HFFc6 (cell line): ENCODE data around the gene ADGRG6. TPM values are rescaled to one million over a fixed set of nuclear protein-coding genes. Genes with fewer than 3 reads are reported as not detected.

ENCODE experiments used
- DNase-seq: peaks from one replicate; pipeline ENCODE4 v3.0.0-alpha.2; 2018
- H3K27ac Mint-ChIP-seq: 2 replicates; pipeline ENCODE4 v1.8.0; 2020; ENCODE audit warnings: mild to moderate bottlenecking, mixed read lengths
- H3K27me3 Mint-ChIP-seq: 2 replicates; pipeline ENCODE4 v1.8.0; 2021; ENCODE audit warnings: mild to moderate bottlenecking, moderate library complexity, mixed read lengths; ENCODE audit not compliant: insufficient read depth
- H3K36me3 Mint-ChIP-seq: 2 replicates; pipeline ENCODE4 v1.8.0; 2021; ENCODE audit warnings: low read depth, mixed read lengths
- H3K4me1 Mint-ChIP-seq: 2 replicates; pipeline ENCODE4 v1.8.0; 2020; ENCODE audit warnings: low read depth, mixed read lengths
- H3K4me3 Mint-ChIP-seq: 2 replicates; pipeline ENCODE4 v1.8.0; 2020; ENCODE audit warnings: mild to moderate bottlenecking, moderate library complexity, mixed read lengths
- H3K9me3 Mint-ChIP-seq: 2 replicates; pipeline ENCODE4 v1.8.0; 2020; ENCODE audit warnings: mild to moderate bottlenecking, mixed read lengths
- CTCF ChIP-seq: fragments of 200-600 bp; sonication (generic); IDR thresholded peaks from 2 replicates; pipeline ENCODE4 v1.5.0; 2021; ENCODE audit warnings: antibody characterized with exemption, mild to moderate bottlenecking
- total RNA-seq, 6 experiments: library from RNA; stranded (reverse); fragmentation: NEBNext Ultra II Directional; extraction: Animal tissue kit (Norgen Biotek cat#: 25700); gene quantifications; 2 replicates in 1 of 6; 3 replicates in 5 of 6; pipeline ENCODE4 v1.2.3, GENCODE V29; 2021

ADGRG6 gene
- total RNA-seq, 6 experiments from 2014 or later, result 27.4 to 73.2 (median 29.7) TPM

GRCh38 chr6:142429195-142429594 is 127.4 kb downstream of the ADGRG6 start:
- no peak for DNase-seq
- Mint-ChIP-seq H3K27me3 (no peaks in the 10 kb centered on the region), H3K9me3 (peaks cover 8% of the 10 kb centered on the region), H3K36me3 (peaks cover 38% of the 10 kb centered on the region), H3K4me1 (no peaks in the 10 kb centered on the region), H3K27ac (no peak overlapping the region), H3K4me3 (no peak overlapping the region)
- TF ChIP-seq CTCF, result no peak

GRCh38 chr6:142433419-142433818 is 131.6 kb downstream of the ADGRG6 start:
- no peak for TF ChIP-seq CTCF
- Mint-ChIP-seq H3K4me1 (no peaks in the 10 kb centered on the region), H3K4me3 (no peak overlapping the region), H3K9me3 (peaks cover 2% of the 10 kb centered on the region; the same call in 1 of the 2 replicates), H3K27ac (no peak overlapping the region), H3K27me3 (no peaks in the 10 kb centered on the region; the same call in 1 of the 2 replicates), H3K36me3 (peaks cover 14% of the 10 kb centered on the region)
- DNase-seq, result no peak

DNA sequence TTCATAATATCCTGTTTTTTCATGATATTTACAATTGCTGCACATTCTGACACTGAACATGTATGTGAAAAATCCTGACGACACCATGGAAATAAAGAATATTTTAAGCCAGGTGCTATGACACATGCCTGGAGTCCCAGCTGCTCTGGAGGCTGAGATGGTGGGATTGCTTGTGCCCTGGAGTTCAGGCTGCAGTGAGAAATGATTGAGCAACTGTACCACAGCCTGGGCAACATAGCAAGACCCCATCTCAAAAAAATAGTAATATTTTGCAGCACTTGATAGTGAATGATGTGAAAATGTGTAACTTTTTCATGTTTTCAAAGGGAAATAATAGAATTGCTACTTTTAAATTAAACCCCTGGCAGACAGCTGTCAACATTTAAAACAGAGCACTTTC is 137.1 kb downstream of the ADGRG6 start:
- Mint-ChIP-seq H3K27me3 (no peaks in the 10 kb centered on the region; the same call in 1 of the 2 replicates), H3K36me3 (peaks cover 20% of the 10 kb centered on the region), H3K4me3 (no peak overlapping the region), H3K27ac (no peak overlapping the region), H3K4me1 (peaks cover 6% of the 10 kb centered on the region), H3K9me3 (no peaks in the 10 kb centered on the region)
- no peak for TF ChIP-seq CTCF
- no peak for DNase-seq

GRCh38 chr6:142440600-142441293 is 138.9 kb downstream of the ADGRG6 start:
- no peak overlapping the region for H3K4me3 Mint-ChIP-seq
- peaks cover 15% of the 10 kb centered on the region for H3K36me3 Mint-ChIP-seq
- peaks cover 23% of the 10 kb centered on the region for H3K4me1 Mint-ChIP-seq
- no peaks in the 10 kb centered on the region for H3K9me3 Mint-ChIP-seq
- no peaks in the 10 kb centered on the region; the same call in 1 of the 2 replicates for H3K27me3 Mint-ChIP-seq
- no peak overlapping the region for H3K27ac Mint-ChIP-seq
- no peak for TF ChIP-seq CTCF
- DNase-seq, result no peak

GRCh38 chr6:142441716-142442115 is 139.9 kb downstream of the ADGRG6 start:
- Mint-ChIP-seq H3K36me3 (peaks cover 11% of the 10 kb centered on the region), H3K4me3 (no peak overlapping the region), H3K27me3 (no peaks in the 10 kb centered on the region), H3K9me3 (no peaks in the 10 kb centered on the region), H3K4me1 (peaks cover 23% of the 10 kb centered on the region), H3K27ac (no peak overlapping the region)
- no peak for DNase-seq
- TF ChIP-seq CTCF, result no peak
